ENCODE data around the gene CFTR. TPM values are rescaled to one million over a fixed set of nuclear protein-coding genes. Genes with fewer than 3 reads are reported as not detected.

Gene CFTR
- total RNA-seq, 1 experiment from 2014 or later, result 0.72 TPM

DNA sequence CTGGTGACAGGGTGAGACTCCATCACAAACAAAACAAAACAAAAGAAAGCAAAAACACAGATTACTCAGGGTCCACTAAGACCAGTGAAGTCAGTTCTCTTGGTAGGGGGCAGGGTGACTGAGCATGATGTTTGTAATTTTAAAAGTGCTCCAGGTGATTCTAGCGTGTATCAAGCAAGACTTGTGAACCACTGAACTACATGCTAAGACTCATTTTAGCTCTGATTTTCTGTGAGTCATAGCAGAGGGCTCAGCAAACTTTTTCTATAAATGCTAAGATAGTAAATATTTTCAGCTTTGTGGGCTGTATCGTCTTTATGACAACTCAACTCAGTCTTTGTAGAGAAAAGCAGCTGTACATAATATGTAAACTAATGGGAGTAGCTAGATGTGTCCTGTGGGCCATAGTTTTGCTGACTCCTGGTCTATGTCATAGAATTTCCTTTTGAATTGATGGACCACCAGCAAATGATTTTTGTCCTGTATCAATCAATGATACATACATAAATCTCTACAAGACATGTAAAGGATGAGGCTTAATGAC lies 141.3 kb downstream of the CFTR start:
- Mint-ChIP-seq H3K4me1 (peaks cover 13% of the 10 kb centered on the region), H3K4me3 (no peak overlapping the region), H3K36me3 (no peaks in the 10 kb centered on the region), H3K27ac (no peak overlapping the region; the same call in 1 of the 2 replicates), H3K9me3 (no peaks in the 10 kb centered on the region), H3K27me3 (ENCODE audit: low read depth) (no peaks in the 10 kb centered on the region)
- TF ChIP-seq ZNF232 (CRISPR knock-in tag; IDR thresholded peaks at IDR 0.05) (no peak), SMAD3 (CRISPR knock-in tag; IDR thresholded peaks at IDR 0.05; ENCODE audit: borderline replicate concordance) (no peak), ESRRA (CRISPR knock-in tag; IDR thresholded peaks at IDR 0.05; ENCODE audit: borderline replicate concordance) (no peak), TP53 (CRISPR knock-in tag; IDR thresholded peaks at IDR 0.05) (no peak), KAT7 (CRISPR knock-in tag; IDR thresholded peaks at IDR 0.05; ENCODE audit: borderline replicate concordance) (no peak), NR1H2 (CRISPR knock-in tag; IDR thresholded peaks at IDR 0.05) (no peak), ZBTB21 (CRISPR knock-in tag; IDR thresholded peaks at IDR 0.05; ENCODE audit: borderline replicate concordance) (no peak)
- TF ChIP-seq, protein P1, sequence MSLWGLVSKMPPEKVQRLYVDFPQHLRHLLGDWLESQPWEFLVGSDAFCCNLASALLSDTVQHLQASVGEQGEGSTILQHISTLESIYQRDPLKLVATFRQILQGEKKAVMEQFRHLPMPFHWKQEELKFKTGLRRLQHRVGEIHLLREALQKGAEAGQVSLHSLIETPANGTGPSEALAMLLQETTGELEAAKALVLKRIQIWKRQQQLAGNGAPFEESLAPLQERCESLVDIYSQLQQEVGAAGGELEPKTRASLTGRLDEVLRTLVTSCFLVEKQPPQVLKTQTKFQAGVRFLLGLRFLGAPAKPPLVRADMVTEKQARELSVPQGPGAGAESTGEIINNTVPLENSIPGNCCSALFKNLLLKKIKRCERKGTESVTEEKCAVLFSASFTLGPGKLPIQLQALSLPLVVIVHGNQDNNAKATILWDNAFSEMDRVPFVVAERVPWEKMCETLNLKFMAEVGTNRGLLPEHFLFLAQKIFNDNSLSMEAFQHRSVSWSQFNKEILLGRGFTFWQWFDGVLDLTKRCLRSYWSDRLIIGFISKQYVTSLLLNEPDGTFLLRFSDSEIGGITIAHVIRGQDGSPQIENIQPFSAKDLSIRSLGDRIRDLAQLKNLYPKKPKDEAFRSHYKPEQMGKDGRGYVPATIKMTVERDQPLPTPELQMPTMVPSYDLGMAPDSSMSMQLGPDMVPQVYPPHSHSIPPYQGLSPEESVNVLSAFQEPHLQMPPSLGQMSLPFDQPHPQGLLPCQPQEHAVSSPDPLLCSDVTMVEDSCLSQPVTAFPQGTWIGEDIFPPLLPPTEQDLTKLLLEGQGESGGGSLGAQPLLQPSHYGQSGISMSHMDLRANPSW (CRISPR knock-in tag; conservative IDR thresholded peaks at IDR 0.05; ENCODE audit: low read depth), result no peak
- TF ChIP-seq, protein P2, sequence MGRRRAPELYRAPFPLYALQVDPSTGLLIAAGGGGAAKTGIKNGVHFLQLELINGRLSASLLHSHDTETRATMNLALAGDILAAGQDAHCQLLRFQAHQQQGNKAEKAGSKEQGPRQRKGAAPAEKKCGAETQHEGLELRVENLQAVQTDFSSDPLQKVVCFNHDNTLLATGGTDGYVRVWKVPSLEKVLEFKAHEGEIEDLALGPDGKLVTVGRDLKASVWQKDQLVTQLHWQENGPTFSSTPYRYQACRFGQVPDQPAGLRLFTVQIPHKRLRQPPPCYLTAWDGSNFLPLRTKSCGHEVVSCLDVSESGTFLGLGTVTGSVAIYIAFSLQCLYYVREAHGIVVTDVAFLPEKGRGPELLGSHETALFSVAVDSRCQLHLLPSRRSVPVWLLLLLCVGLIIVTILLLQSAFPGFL (CRISPR knock-in tag; IDR thresholded peaks at IDR 0.05; ENCODE audit: borderline replicate concordance), result no peak
- TF ChIP-seq, protein P3, sequence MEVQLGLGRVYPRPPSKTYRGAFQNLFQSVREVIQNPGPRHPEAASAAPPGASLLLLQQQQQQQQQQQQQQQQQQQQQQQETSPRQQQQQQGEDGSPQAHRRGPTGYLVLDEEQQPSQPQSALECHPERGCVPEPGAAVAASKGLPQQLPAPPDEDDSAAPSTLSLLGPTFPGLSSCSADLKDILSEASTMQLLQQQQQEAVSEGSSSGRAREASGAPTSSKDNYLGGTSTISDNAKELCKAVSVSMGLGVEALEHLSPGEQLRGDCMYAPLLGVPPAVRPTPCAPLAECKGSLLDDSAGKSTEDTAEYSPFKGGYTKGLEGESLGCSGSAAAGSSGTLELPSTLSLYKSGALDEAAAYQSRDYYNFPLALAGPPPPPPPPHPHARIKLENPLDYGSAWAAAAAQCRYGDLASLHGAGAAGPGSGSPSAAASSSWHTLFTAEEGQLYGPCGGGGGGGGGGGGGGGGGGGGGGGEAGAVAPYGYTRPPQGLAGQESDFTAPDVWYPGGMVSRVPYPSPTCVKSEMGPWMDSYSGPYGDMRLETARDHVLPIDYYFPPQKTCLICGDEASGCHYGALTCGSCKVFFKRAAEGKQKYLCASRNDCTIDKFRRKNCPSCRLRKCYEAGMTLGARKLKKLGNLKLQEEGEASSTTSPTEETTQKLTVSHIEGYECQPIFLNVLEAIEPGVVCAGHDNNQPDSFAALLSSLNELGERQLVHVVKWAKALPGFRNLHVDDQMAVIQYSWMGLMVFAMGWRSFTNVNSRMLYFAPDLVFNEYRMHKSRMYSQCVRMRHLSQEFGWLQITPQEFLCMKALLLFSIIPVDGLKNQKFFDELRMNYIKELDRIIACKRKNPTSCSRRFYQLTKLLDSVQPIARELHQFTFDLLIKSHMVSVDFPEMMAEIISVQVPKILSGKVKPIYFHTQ (CRISPR knock-in tag; IDR thresholded peaks at IDR 0.05), result no peak
- DNase-seq (ENCODE audit: low spot score) (no peak), ATAC-seq (no peak)
- POLR2A ChIA-PET, result no interaction called here
- CTCF ChIA-PET, result no interaction called here

DNA sequence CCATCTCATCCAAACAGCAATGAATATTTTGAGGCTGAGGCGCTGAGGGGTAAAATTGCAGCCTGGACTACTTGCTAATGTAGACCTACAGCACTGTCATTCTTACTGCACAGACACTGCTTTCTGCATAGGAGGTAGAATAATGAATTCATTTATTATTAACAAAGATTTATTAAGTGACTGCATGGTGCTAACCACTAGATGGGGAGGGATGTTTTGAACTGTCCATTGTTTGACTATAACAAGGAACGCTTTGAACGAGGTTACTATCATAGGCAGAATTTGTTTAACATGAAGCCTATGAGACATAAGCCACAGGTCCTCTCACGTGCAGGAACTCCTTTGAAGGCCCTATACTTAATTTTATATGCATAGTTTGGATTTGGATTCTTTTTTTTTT lies 143.8 kb downstream of the CFTR start:
- Mint-ChIP-seq H3K36me3 (no peaks in the 10 kb centered on the region), H3K4me1 (peaks cover 9% of the 10 kb centered on the region), H3K9me3 (no peaks in the 10 kb centered on the region), H3K27me3 (ENCODE audit: low read depth) (no peaks in the 10 kb centered on the region), H3K27ac (no peak overlapping the region), H3K4me3 (no peak overlapping the region)
- POLR2A ChIA-PET, result no interaction called here
- CTCF ChIA-PET, result no interaction called here
- DNase-seq (ENCODE audit: low spot score), result no peak
- no peak for ATAC-seq
- TF ChIP-seq ZNF396 (CRISPR knock-in tag; IDR thresholded peaks at IDR 0.05; ENCODE audit: borderline replicate concordance), result no peak
- TF ChIP-seq NFYB (CRISPR knock-in tag; conservative IDR thresholded peaks at IDR 0.05; ENCODE audit: low read depth), result no peak
- TF ChIP-seq, protein P1 (CRISPR knock-in tag; conservative IDR thresholded peaks at IDR 0.05; ENCODE audit: low read depth), result no peak
- no peak for TF ChIP-seq SP1 (CRISPR knock-in tag; conservative IDR thresholded peaks at IDR 0.05)
- TF ChIP-seq ZNF232 (CRISPR knock-in tag; IDR thresholded peaks at IDR 0.05), result no peak
- TF ChIP-seq, protein P4, sequence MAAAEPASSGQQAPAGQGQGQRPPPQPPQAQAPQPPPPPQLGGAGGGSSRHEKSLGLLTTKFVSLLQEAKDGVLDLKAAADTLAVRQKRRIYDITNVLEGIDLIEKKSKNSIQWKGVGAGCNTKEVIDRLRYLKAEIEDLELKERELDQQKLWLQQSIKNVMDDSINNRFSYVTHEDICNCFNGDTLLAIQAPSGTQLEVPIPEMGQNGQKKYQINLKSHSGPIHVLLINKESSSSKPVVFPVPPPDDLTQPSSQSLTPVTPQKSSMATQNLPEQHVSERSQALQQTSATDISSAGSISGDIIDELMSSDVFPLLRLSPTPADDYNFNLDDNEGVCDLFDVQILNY (CRISPR knock-in tag; IDR thresholded peaks at IDR 0.05), result no peak
- no peak for TF ChIP-seq ZNF263 (CRISPR knock-in tag; IDR thresholded peaks at IDR 0.05; ENCODE audit: low read depth)
- no peak for TF ChIP-seq ATF1 (CRISPR knock-in tag; IDR thresholded peaks at IDR 0.05)
- TF ChIP-seq NR3C1 (CRISPR knock-in tag; conservative IDR thresholded peaks at IDR 0.05; ENCODE audit: low read depth), result no peak
- TF ChIP-seq, protein P5, sequence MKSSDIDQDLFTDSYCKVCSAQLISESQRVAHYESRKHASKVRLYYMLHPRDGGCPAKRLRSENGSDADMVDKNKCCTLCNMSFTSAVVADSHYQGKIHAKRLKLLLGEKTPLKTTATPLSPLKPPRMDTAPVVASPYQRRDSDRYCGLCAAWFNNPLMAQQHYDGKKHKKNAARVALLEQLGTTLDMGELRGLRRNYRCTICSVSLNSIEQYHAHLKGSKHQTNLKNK (CRISPR knock-in tag; IDR thresholded peaks at IDR 0.05), result no peak
- no peak for TF ChIP-seq TEAD1 (CRISPR knock-in tag; IDR thresholded peaks at IDR 0.05)
- no peak for TF ChIP-seq TCF7 (CRISPR knock-in tag; IDR thresholded peaks at IDR 0.05; ENCODE audit: low read depth)
- TF ChIP-seq GABPB1 (CRISPR knock-in tag; IDR thresholded peaks at IDR 0.05), result no peak
- TF ChIP-seq NR1H2 (CRISPR knock-in tag; IDR thresholded peaks at IDR 0.05), result no peak
- no peak for TF ChIP-seq ZNF423 (CRISPR knock-in tag; IDR thresholded peaks at IDR 0.05)
- no peak for TF ChIP-seq JUN (CRISPR knock-in tag; IDR thresholded peaks at IDR 0.05)
- TF ChIP-seq, protein P6, sequence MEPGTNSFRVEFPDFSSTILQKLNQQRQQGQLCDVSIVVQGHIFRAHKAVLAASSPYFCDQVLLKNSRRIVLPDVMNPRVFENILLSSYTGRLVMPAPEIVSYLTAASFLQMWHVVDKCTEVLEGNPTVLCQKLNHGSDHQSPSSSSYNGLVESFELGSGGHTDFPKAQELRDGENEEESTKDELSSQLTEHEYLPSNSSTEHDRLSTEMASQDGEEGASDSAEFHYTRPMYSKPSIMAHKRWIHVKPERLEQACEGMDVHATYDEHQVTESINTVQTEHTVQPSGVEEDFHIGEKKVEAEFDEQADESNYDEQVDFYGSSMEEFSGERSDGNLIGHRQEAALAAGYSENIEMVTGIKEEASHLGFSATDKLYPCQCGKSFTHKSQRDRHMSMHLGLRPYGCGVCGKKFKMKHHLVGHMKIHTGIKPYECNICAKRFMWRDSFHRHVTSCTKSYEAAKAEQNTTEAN (CRISPR knock-in tag; IDR thresholded peaks at IDR 0.05), result no peak
